ENCODE data around the gene CEP170B.

GRCh38 chr14:104891664-104892530 lies 26.8 kb downstream of the CEP170B start:
- TF ChIP-seq YY1 (IDR thresholded peaks at IDR 0.05; ENCODE audit: low read depth) (no peak), EP300 (IDR thresholded peaks at IDR 0.05; ENCODE audit: borderline replicate concordance) (no peak), CEBPB (IDR thresholded peaks at IDR 0.05) (no peak), TEAD4 (IDR thresholded peaks at IDR 0.05) (no peak), TAF1 (IDR thresholded peaks at IDR 0.05; ENCODE audit: low read depth) (no peak), USF1 (IDR thresholded peaks at IDR 0.05) (no peak), RAD21 (IDR thresholded peaks at IDR 0.05; ENCODE audit: low read depth) (no peak), TCF12 (IDR thresholded peaks at IDR 0.05; ENCODE audit: low read depth) (no peak)
